Peyer's patch (tissue), 4 donors: ENCODE results near the gene ZSWIM3. TPM values are rescaled to one million over a fixed set of nuclear protein-coding genes. Genes with fewer than 3 reads are reported as not detected.

ENCODE experiments used
- DNase-seq, 3 donors: peaks; one replicate each; pipeline ENCODE4 v3.0.0-alpha.2; 2017 to 2019
- H3K27ac ChIP-seq, 4 donors: fragments of 200-600 bp; sonication (generic); one replicate each; pipeline ENCODE4 v1.5.1; 2016 to 2019
- H3K27me3 ChIP-seq, 2 donors: fragments of 200-600 bp; sonication (generic); one replicate each; pipeline ENCODE4 v1.5.1; 2019
- H3K36me3 ChIP-seq, 3 donors: fragments of 200-600 bp; sonication (generic); one replicate each; pipeline ENCODE4 v1.5.1; 2016 to 2019
- H3K4me1 ChIP-seq, 4 donors: fragments of 200-600 bp; sonication (generic); one replicate each; pipeline ENCODE4 v1.5.1; 2016 to 2019
- H3K4me3 ChIP-seq, 4 donors: fragments of 200-600 bp; sonication (generic); 1 replicate in 3 of 4; 2 replicates in 1 of 4; pipeline ENCODE4 v1.5.1; 2016 to 2019; ENCODE audit warnings: mild to moderate bottlenecking in 1 of 4
- H3K9me3 ChIP-seq, 4 donors: fragments of 200-600 bp; sonication (generic); one replicate each; pipeline ENCODE4 v1.5.1; 2016 to 2019; ENCODE audit warnings: mild to moderate bottlenecking in 1 of 4
- CTCF ChIP-seq, 6 experiments: fragments of 450-650 bp in 4 of 6; fragments of 200-600 bp in 2 of 6; sonication (generic) in 1 of 6; IDR thresholded peaks; one replicate each; pipeline ENCODE4 v1.5.1; 2017 to 2019; ENCODE audit warnings: antibody characterized with exemption in 6 of 6, mild to moderate bottlenecking in 3 of 6, moderate library complexity in 1 of 6
- POLR2A ChIP-seq, 2 donors: fragments of 450-650 bp; IDR thresholded peaks; one replicate each; pipeline ENCODE4 v1.5.1; 2017; ENCODE audit warnings: antibody characterized with exemption in 2 of 2, mild to moderate bottlenecking in 2 of 2, moderate library complexity in 2 of 2
- total RNA-seq, 4 donors: library from RNA; depleted of rRNA; stranded (reverse); fragments of >200 nt; gene quantifications; one replicate each; pipeline ENCODE4 v1.1.0, GENCODE V29; 2016

The ZSWIM3 gene
- total RNA-seq, 4 donors from 2014 or later, result 2.5 to 9.1 (median 4.6) TPM

- TF ChIP-seq POLR2A (IDR thresholded peaks at IDR 0.05) (no peak), CTCF (IDR thresholded peaks at IDR 0.05) (no peak)
These were observed 43.9 kb upstream of the ZSWIM3 start for GRCh38 chr20:45813489-45813888.

GRCh38 chr20:45814314-45814713 is 43.1 kb upstream of the ZSWIM3 start:
- no peak for TF ChIP-seq CTCF (IDR thresholded peaks at IDR 0.05)
- TF ChIP-seq POLR2A (IDR thresholded peaks at IDR 0.05), result no peak
- Histone ChIP-seq H3K27me3 (no peaks in the 10 kb centered on the region), H3K9me3 (no peaks in the 10 kb centered on the region), H3K4me1 (peaks cover 3 to 17% (median 5%) of the 10 kb centered on the region in 4 donors), H3K4me3 (no peak overlapping the region), H3K36me3 (peaks cover 0 to 21% (median 0%) of the 10 kb centered on the region in 3 donors), H3K27ac (no peak overlapping the region)
- DNase-seq, result no peak

More at GRCh38 chr20:45813489-45813888, 43.9 kb upstream of the ZSWIM3 start:
- no peak for DNase-seq
- Histone ChIP-seq H3K36me3 (peaks cover 0 to 29% (median 0%) of the 10 kb centered on the region in 3 donors), H3K9me3 (no peaks in the 10 kb centered on the region), H3K4me3 (peak overlapping the region in 3 of 4 donors; percentile 46 to 64 (median 62)), H3K4me1 (peaks cover 3 to 17% (median 5%) of the 10 kb centered on the region in 4 donors), H3K27me3 (no peaks in the 10 kb centered on the region), H3K27ac (no peak overlapping the region)

GRCh38 chr20:45816951-45817350 is 40.5 kb upstream of the ZSWIM3 start:
- no peak for TF ChIP-seq POLR2A (IDR thresholded peaks at IDR 0.05)
- TF ChIP-seq CTCF (IDR thresholded peaks at IDR 0.05), result no peak
- Histone ChIP-seq H3K27me3 (no peaks in the 10 kb centered on the region), H3K27ac (no peak overlapping the region), H3K4me1 (peaks cover 3 to 31% (median 5%) of the 10 kb centered on the region in 4 donors), H3K9me3 (no peaks in the 10 kb centered on the region), H3K4me3 (no peak overlapping the region), H3K36me3 (no peaks in the 10 kb centered on the region)
- DNase-seq, result no peak

GRCh38 chr20:45817376-45818194 is 39.8 kb upstream of the ZSWIM3 start:
- no peaks in the 10 kb centered on the region for H3K9me3 ChIP-seq
- no peak overlapping the region for H3K27ac ChIP-seq
- TF ChIP-seq POLR2A (IDR thresholded peaks at IDR 0.05) (no peak), CTCF (IDR thresholded peaks at IDR 0.05) (no peak)
- no peak for DNase-seq
- no peak overlapping the region for H3K4me3 ChIP-seq
- no peaks in the 10 kb centered on the region for H3K27me3 ChIP-seq
- no peaks in the 10 kb centered on the region for H3K36me3 ChIP-seq
- peaks cover 4 to 34% (median 6%) of the 10 kb centered on the region in 4 donors for H3K4me1 ChIP-seq

- Histone ChIP-seq H3K4me3 (no peak overlapping the region), H3K9me3 (no peaks in the 10 kb centered on the region), H3K27me3 (no peaks in the 10 kb centered on the region), H3K36me3 (no peaks in the 10 kb centered on the region), H3K27ac (no peak overlapping the region), H3K4me1 (peaks cover 0 to 34% (median 4%) of the 10 kb centered on the region in 4 donors)
- DNase-seq, result no peak
- TF ChIP-seq POLR2A (IDR thresholded peaks at IDR 0.05), result no peak
- TF ChIP-seq CTCF (IDR thresholded peaks at IDR 0.05), result no peak
These were observed 39.2 kb upstream of the ZSWIM3 start for GRCh38 chr20:45818239-45818638.
